Peyer's patch (tissue), 4 donors: Measurements from ENCODE around the gene CRHR2.

Source experiments
- CTCF ChIP-seq, 6 experiments: fragments of 450-650 bp in 4 of 6; fragments of 200-600 bp in 2 of 6; sonication (generic) in 1 of 6; IDR thresholded peaks; one replicate each; pipeline ENCODE4 v1.5.1; 2017 to 2019; ENCODE audit warnings: antibody characterized with exemption in 6 of 6, mild to moderate bottlenecking in 3 of 6, moderate library complexity in 1 of 6
- POLR2A ChIP-seq, 2 donors: fragments of 450-650 bp; IDR thresholded peaks; one replicate each; pipeline ENCODE4 v1.5.1; 2017; ENCODE audit warnings: antibody characterized with exemption in 2 of 2, mild to moderate bottlenecking in 2 of 2, moderate library complexity in 2 of 2

GRCh38 chr7:30694774-30695721 lies 12.8 kb upstream of the CRHR2 start:
- TF ChIP-seq CTCF (IDR thresholded peaks at IDR 0.05) (no peak), POLR2A (IDR thresholded peaks at IDR 0.05) (no peak)
